Hair follicular keratinocyte (primary cell): ENCODE measurements around the gene HMOX1. TPM values are rescaled to one million over a fixed set of nuclear protein-coding genes. Genes with fewer than 3 reads are reported as not detected.

Experiments used
- total RNA-seq: library from RNA; depleted of rRNA; stranded (reverse); fragments of >200 nt; gene quantifications from 2 replicates; pipeline ENCODE4 v1.2.3, GENCODE V29; 2015

The HMOX1 gene, protein sequence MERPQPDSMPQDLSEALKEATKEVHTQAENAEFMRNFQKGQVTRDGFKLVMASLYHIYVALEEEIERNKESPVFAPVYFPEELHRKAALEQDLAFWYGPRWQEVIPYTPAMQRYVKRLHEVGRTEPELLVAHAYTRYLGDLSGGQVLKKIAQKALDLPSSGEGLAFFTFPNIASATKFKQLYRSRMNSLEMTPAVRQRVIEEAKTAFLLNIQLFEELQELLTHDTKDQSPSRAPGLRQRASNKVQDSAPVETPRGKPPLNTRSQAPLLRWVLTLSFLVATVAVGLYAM
- 0.39 and 1.2 TPM in 2 replicates for total RNA-seq

DNA sequence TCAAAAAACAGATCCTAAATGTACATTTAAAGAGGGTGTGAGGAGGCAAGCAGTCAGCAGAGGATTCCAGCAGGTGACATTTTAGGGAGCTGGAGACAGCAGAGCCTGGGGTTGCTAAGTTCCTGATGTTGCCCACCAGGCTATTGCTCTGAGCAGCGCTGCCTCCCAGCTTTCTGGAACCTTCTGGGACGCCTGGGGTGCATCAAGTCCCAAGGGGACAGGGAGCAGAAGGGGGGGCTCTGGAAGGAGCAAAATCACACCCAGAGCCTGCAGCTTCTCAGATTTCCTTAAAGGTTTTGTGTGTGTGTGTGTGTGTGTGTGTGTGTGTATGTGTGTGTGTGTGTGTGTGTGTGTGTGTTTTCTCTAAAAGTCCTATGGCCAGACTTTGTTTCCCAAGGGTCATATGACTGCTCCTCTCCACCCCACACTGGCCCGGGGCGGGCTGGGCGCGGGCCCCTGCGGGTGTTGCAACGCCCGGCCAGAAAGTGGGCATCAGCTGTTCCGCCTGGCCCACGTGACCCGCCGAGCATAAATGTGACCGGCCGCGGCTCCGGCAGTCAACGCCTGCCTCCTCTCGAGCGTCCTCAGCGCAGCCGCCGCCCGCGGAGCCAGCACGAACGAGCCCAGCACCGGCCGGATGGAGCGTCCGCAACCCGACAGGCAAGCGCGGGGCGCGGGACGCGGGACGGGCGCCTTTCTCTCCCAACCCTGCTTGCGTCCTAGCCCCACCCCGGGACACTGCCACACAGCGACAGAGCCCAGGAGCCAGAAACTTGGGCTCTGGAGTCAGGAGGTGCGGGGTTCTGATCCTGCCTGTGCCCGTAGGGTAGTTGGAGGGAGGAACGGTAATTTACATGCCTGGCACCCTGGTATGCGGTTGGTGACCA, at the start of gene HMOX1:
TSS of gene HMOX1 (plus strand) at position 560 of the 887 bp plus-strand sequence. CDS start at position 638, 78 bp downstream.

DNA sequence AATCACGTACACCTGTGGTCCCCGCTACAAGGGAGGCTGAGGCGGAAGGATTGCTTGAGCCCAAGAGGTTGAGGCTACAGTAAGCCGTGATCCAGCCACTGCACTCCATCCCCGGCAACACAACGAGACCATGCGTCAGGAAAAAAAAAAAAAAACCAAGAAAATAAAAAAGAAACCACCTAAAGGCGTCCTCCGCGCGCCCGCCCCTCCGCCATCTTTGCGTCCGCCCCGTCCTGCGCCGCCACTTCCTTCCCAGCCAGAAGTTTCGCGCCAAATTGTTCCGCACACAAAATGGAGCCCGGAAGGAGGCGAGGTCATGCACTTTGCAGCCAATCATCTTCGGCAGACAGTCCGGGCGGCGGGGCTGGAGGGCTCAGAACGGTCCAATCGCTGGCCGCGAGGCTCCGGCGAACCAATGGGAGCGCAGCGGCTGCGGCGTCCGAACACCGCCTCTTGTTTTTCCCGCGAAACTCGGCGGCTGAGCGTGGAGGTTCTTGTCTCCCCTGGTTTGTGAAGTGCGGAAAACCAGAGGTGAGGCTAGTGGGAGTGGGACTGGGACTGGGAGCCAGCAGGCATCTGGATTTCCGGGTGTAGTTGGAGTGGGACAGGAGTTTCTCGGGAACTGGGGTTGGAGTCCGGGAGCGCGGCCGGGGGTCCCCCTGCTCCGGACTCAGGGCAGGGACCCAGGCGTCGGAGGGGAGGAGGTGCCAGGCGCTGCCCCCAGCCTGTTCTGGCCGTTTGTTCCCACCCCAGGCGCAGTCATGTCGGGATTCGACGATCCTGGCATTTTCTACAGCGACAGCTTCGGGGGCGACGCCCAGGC, 19.0 kb downstream of the HMOX1 start, which contains the start of gene MCM5:
TSS of gene MCM5 (plus strand) at position 463 of the 823 bp plus-strand sequence. CDS start at position 762, 299 bp downstream.

Other genes with a start within 250 kb of the HMOX1 start
- gene HMGXB4, start 123.6 kb upstream of the HMOX1 start, total RNA-seq = 9.5 and 15.7 TPM in 2 replicates
- gene TOM1, start 81.2 kb upstream of the HMOX1 start, total RNA-seq = 15.9 and 16.7 TPM in 2 replicates
- 32.2 and 83.5 TPM in 2 replicates for gene MCM5, start 19.0 kb downstream of the HMOX1 start, total RNA-seq
- gene RASD2, start 159.7 kb downstream of the HMOX1 start, total RNA-seq = under 0.01 and 0.46 TPM in 2 replicates
- gene MB, start 236.2 kb downstream of the HMOX1 start, total RNA-seq = not detected in 2 replicates